AG04450 (cell line): Measurements from ENCODE around the gene PSMD1. TPM values are rescaled to one million over a fixed set of nuclear protein-coding genes. Genes with fewer than 3 reads are reported as not detected.

Source experiments
- CTCF ChIA-PET: fragments of 300-600, 350-600 bp; formaldehyde crosslinking; extraction: SDS; loops from one replicate; lab custom pipeline; 2022; ENCODE audit warnings: antibody characterized with exemption, inconsistent platforms; lab: Charles Lee
- POLR2A ChIA-PET: fragments of 350-600 bp; formaldehyde crosslinking; extraction: SDS; loops from one replicate; lab custom pipeline; 2021; ENCODE audit warnings: antibody characterized with exemption, inconsistent platforms; lab: Yijun Ruan, JAX
- DNase-seq: peaks from one replicate; pipeline ENCODE4 v3.0.0-alpha.2; 2011; ENCODE audit warnings: low read depth, low spot score
- H3K27ac ChIP-seq: one replicate; pipeline ENCODE4 v1.5.1; 2012; ENCODE audit warnings: low read depth, low read length, control low read depth
- H3K27me3 ChIP-seq: one replicate; pipeline ENCODE4 v1.6.0; 2012; ENCODE audit warnings: low read length; ENCODE audit not compliant: control insufficient read depth, insufficient read depth
- H3K4me3 ChIP-seq: 2 replicates; pipeline ENCODE4 v1.5.1; 2011; ENCODE audit warnings: mild to moderate bottlenecking, low read depth, low read length, control low read depth
- H3K9me3 ChIP-seq: 2 replicates; pipeline ENCODE4 v1.5.1; 2012; ENCODE audit warnings: low read length; ENCODE audit not compliant: control insufficient read depth, insufficient read depth
- polyA plus RNA-seq: library from polyadenylated mRNA; depleted of rRNA; stranded (reverse); fragments of >200 nt; gene quantifications from 2 replicates; pipeline ENCODE4 v1.2.3, GENCODE V29; 2011
- TF ChIP-seq, protein P1 (sequence below): IDR thresholded peaks from 2 replicates; pipeline ENCODE4 v1.5.1; 2011; ENCODE audit warnings: low read depth, low read length, control low read depth, inconsistent platforms

PSMD1 gene
- polyA plus RNA-seq, 1 experiment: 211 TPM

DNA sequence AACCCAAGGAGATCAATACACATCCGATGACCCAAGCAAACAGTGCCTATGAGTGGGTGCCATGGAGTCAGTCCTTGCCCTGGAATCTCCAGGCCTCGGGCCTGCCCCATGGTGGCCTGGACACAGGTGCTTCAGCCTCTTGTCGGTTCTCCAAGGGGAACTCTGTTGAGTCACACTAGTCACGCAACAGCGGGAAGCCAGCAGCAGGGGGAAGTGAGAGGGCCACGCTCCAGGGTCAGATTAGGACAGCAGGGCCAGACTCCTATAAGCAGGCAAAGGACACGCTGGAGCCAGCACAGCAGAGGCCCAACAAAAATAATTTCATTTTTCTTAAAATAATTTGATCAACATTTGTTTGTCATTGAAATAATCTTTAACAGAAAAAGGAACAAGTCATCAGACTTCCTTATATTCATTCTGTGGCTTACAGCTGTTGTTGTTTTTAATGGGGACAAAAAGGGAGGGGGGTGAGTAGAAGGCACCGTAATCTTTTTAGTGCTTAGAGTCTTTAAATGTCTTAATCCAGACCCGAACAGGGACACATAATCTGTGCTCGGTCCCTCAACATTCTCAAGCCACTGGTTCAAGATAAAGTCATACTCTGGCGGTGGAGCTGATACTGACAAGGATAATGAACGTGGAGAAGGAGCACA is 125.3 kb downstream of the PSMD1 start:
- no peak for DNase-seq
- H3K27me3 ChIP-seq: no peaks in the 10 kb centered on the region
- TF ChIP-seq, protein P1, sequence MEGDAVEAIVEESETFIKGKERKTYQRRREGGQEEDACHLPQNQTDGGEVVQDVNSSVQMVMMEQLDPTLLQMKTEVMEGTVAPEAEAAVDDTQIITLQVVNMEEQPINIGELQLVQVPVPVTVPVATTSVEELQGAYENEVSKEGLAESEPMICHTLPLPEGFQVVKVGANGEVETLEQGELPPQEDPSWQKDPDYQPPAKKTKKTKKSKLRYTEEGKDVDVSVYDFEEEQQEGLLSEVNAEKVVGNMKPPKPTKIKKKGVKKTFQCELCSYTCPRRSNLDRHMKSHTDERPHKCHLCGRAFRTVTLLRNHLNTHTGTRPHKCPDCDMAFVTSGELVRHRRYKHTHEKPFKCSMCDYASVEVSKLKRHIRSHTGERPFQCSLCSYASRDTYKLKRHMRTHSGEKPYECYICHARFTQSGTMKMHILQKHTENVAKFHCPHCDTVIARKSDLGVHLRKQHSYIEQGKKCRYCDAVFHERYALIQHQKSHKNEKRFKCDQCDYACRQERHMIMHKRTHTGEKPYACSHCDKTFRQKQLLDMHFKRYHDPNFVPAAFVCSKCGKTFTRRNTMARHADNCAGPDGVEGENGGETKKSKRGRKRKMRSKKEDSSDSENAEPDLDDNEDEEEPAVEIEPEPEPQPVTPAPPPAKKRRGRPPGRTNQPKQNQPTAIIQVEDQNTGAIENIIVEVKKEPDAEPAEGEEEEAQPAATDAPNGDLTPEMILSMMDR: no peak
- no peak overlapping the region for H3K4me3 ChIP-seq
- no peak overlapping the region for H3K27ac ChIP-seq
- CTCF ChIA-PET: interaction anchor here (0.8 to 1.0 kb wide), 2 partner anchors 10 to 11 kb away, joined by 3 to 5 read pairs; no protein-coding TSS in a partner anchor
- H3K9me3 ChIP-seq: no peaks in the 10 kb centered on the region; the same call in 1 of the 2 replicates
- POLR2A ChIA-PET: interaction anchor here (1.0 kb wide), 1 partner anchor 13 kb away, joined by 3 read pairs; no protein-coding TSS in a partner anchor

- Histone ChIP-seq H3K27ac (no peak overlapping the region), H3K27me3 (no peaks in the 10 kb centered on the region), H3K9me3 (no peaks in the 10 kb centered on the region; the same call in 1 of the 2 replicates), H3K4me3 (no peak overlapping the region)
- TF ChIP-seq, protein P1: no peak
- DNase-seq: no peak
- CTCF ChIA-PET: interaction anchor here (0.8 to 1.0 kb wide), 2 partner anchors 10 to 11 kb away, joined by 3 to 5 read pairs; no protein-coding TSS in a partner anchor
- POLR2A ChIA-PET: no interaction called here
These were observed 125.8 kb downstream of the PSMD1 start for GRCh38 chr2:231182513-231182899.

GRCh38 chr2:231183851-231184250 is 127.2 kb downstream of the PSMD1 start:
- POLR2A ChIA-PET: interaction anchor here (0.6 kb wide), 1 partner anchor 266 kb away, joined by 3 read pairs; no protein-coding TSS in a partner anchor
- no peak for DNase-seq
- no peaks in the 10 kb centered on the region; the same call in 1 of the 2 replicates for H3K9me3 ChIP-seq

DNA sequence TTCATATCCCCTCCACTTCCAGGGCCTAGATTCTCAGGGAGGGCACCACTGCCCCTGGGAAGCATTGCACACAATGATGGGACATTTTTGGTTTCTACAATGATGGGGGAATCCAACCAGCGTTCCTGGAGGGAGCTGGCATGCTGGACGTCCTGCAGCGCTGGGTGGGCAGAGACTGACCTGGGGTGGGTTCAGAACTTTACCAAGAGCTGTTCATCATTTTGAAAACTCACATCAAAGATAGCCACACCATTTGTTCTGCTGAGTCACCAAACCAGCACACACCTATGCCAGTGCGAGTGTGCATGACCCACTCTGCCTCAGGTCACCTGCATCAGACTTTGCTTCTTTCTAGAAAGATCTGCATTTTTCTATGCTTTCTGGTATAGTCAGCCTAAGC is 127.7 kb downstream of the PSMD1 start:
- Histone ChIP-seq H3K4me3 (no peak overlapping the region), H3K27me3 (no peaks in the 10 kb centered on the region), H3K27ac (no peak overlapping the region), H3K9me3 (no peaks in the 10 kb centered on the region; the same call in 1 of the 2 replicates)
- POLR2A ChIA-PET: no interaction called here
- CTCF ChIA-PET: no interaction called here
- TF ChIP-seq, protein P1: no peak
- no peak for DNase-seq

More at GRCh38 chr2:231183851-231184250, 127.2 kb downstream of the PSMD1 start:
- CTCF ChIA-PET: no interaction called here
- H3K27ac ChIP-seq: no peak overlapping the region
- no peak overlapping the region for H3K4me3 ChIP-seq
- TF ChIP-seq, protein P1: no peak
- H3K27me3 ChIP-seq: no peaks in the 10 kb centered on the region

DNA sequence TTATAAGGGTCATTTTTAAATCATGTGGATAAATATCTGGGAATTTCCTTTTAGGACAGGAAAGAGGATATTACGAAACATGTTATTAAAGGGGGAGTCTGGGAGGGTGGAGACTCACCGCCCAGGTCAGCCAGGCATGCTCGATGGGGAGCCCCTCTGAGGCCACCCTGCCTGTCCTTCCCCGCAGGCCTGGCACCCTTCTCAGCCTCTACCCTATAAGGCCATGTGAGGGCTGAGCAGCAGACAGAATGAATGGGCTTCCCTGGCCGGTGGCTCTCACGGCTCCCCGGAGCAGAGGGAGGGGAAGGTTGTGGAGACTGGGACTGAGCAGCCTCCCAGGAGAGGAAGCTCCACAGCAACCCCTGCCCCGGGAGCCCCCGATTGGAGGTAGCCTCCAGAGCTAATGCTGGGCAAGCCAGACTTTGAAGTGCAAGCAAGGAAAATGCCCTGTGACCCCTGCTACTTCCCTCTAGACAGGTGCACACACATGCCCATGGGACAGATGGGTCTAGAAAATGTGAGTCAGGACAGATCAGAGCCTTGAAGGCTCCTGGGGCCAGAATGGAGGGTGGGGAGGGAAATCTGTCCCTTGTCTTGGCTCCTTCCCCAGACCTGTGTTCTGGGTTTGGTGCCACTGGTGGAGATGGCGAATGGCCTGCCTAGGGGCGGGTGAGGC is 128.5 kb downstream of the PSMD1 start:
- Histone ChIP-seq H3K27me3 (no peaks in the 10 kb centered on the region), H3K27ac (no peak overlapping the region), H3K4me3 (no peak overlapping the region), H3K9me3 (no peaks in the 10 kb centered on the region; the same call in 1 of the 2 replicates)
- POLR2A ChIA-PET: no interaction called here
- TF ChIP-seq, protein P1: no peak
- DNase-seq: no peak
- CTCF ChIA-PET: no interaction called here
